Mesenchymal stem cell (in vitro differentiated cells and primary cell): ENCODE measurements around the gene CIITA.

ENCODE experiments used
- DNase-seq: peaks from one replicate; pipeline ENCODE4 v3.0.0-alpha.2; 2013
- H2AFZ ChIP-seq: one replicate; pipeline ENCODE4 v1.6.1; 2013; ENCODE audit warnings: low read depth, mild to moderate bottlenecking, control low read depth, inconsistent platforms, low read length, moderate library complexity
- H2AK5ac ChIP-seq: 2 replicates; pipeline ENCODE4 v1.6.1; 2013; ENCODE audit warnings: low read length, moderate library complexity, mild to moderate bottlenecking, inconsistent platforms; ENCODE audit not compliant: severe bottlenecking
- H2BK120ac ChIP-seq: one replicate; pipeline ENCODE4 v1.6.1; 2013; ENCODE audit warnings: low read depth, mild to moderate bottlenecking, inconsistent platforms, low read length, moderate library complexity
- H2BK12ac ChIP-seq, 2 experiments: one replicate each; pipeline ENCODE4 v1.6.1; 2013; ENCODE audit warnings: inconsistent platforms in 2 of 2, low read length in 2 of 2, mild to moderate bottlenecking in 2 of 2, moderate library complexity in 2 of 2, control low read depth in 1 of 2
- H2BK15ac ChIP-seq: one replicate; pipeline ENCODE4 v1.6.1; 2013; ENCODE audit warnings: mild to moderate bottlenecking, low read depth, inconsistent platforms; ENCODE audit not compliant: poor library complexity, severe bottlenecking
- H2BK5ac ChIP-seq: 2 replicates; pipeline ENCODE4 v1.6.1; 2013; ENCODE audit warnings: low read depth, mild to moderate bottlenecking, low read length, control low read depth, inconsistent platforms; ENCODE audit not compliant: poor library complexity, severe bottlenecking
- H3K14ac ChIP-seq, 2 experiments: one replicate each; pipeline ENCODE4 v1.6.1; 2013; ENCODE audit warnings: inconsistent platforms in 2 of 2, low read length in 2 of 2, control low read depth in 1 of 2, mild to moderate bottlenecking in 1 of 2, moderate library complexity in 1 of 2
- H3K18ac ChIP-seq, 2 experiments: one replicate each; pipeline ENCODE4 v1.6.1; 2013; ENCODE audit warnings: inconsistent platforms in 2 of 2, low read length in 2 of 2, control low read depth in 1 of 2, low read depth in 1 of 2, mild to moderate bottlenecking in 1 of 2
- H3K23ac ChIP-seq, 2 experiments: one replicate each; pipeline ENCODE4 v1.6.1; 2013; ENCODE audit warnings: inconsistent platforms in 2 of 2, low read length in 2 of 2, mild to moderate bottlenecking in 2 of 2, moderate library complexity in 2 of 2, control low read depth in 1 of 2
- H3K27ac ChIP-seq: 2 replicates; pipeline ENCODE4 v1.5.1; 2013; ENCODE audit warnings: mild to moderate bottlenecking, moderate library complexity, low read length, control low read depth, inconsistent platforms; ENCODE audit not compliant: poor library complexity, severe bottlenecking
- H3K27me3 ChIP-seq, 2 experiments: 2 replicates each; pipeline versions ENCODE4 v1.6.1 to v1.7.0; 2013; ENCODE audit warnings: low read length in 2 of 2, mild to moderate bottlenecking in 2 of 2, moderate library complexity in 2 of 2, control low read depth in 1 of 2, inconsistent platforms in 1 of 2; ENCODE audit not compliant: control insufficient read depth in 1 of 2, insufficient read depth in 1 of 2
- H3K36me3 ChIP-seq, 2 experiments: 2 replicates each; pipeline versions ENCODE4 v1.6.1 to v1.7.0; 2013; ENCODE audit warnings: low read length in 2 of 2, control low read depth in 1 of 2, inconsistent platforms in 1 of 2, low read depth in 1 of 2, mild to moderate bottlenecking in 1 of 2; ENCODE audit not compliant: insufficient read depth in 2 of 2, control insufficient read depth in 1 of 2
- H3K4ac ChIP-seq, 2 experiments: one replicate each; pipeline ENCODE4 v1.6.1; 2013; ENCODE audit warnings: inconsistent platforms in 2 of 2, low read length in 2 of 2, mild to moderate bottlenecking in 2 of 2, moderate library complexity in 2 of 2, control low read depth in 1 of 2, low read depth in 1 of 2
- H3K4me1 ChIP-seq: 2 replicates; pipeline ENCODE4 v1.6.1; 2013; ENCODE audit warnings: low read depth, low read length, control low read depth; ENCODE audit not compliant: control insufficient read depth, insufficient read depth
- H3K4me2 ChIP-seq: 2 replicates; pipeline ENCODE4 v1.6.1; 2013; ENCODE audit warnings: low read length, mild to moderate bottlenecking, inconsistent platforms; ENCODE audit not compliant: poor library complexity, severe bottlenecking
- H3K4me3 ChIP-seq, 2 experiments: 2 replicates each; pipeline versions ENCODE4 v1.5.1 to v1.7.0; 2013; ENCODE audit warnings: low read length in 2 of 2, mild to moderate bottlenecking in 2 of 2, control low read depth in 1 of 2, low read depth in 1 of 2; ENCODE audit not compliant: insufficient read depth in 1 of 2
- H3K79me1 ChIP-seq: replicated peaks from 2 replicates; pipeline ENCODE4 v1.6.1; 2013; ENCODE audit warnings: mild to moderate bottlenecking, control low read depth, low read length, inconsistent platforms; ENCODE audit not compliant: poor library complexity, severe bottlenecking
- H3K9ac ChIP-seq: 2 replicates; pipeline ENCODE4 v1.7.0; 2013; ENCODE audit warnings: mild to moderate bottlenecking, low read length, moderate library complexity
- H3K9me3 ChIP-seq: 2 replicates; pipeline ENCODE4 v1.7.0; 2013; ENCODE audit warnings: mild to moderate bottlenecking, low read length; ENCODE audit not compliant: control insufficient read depth
- H4K8ac ChIP-seq: one replicate; pipeline ENCODE4 v1.6.1; 2013; ENCODE audit warnings: inconsistent platforms, mild to moderate bottlenecking, low read length, moderate library complexity
- H4K91ac ChIP-seq: one replicate; pipeline ENCODE4 v1.6.1; 2013; ENCODE audit warnings: mild to moderate bottlenecking, low read length, inconsistent platforms
- WGBS: methylation state at CpG from one replicate; pipeline ENCODE4 v1.1.7; 2013; ENCODE audit warnings: mixed read lengths; 5-methylcytosine and 5-hydroxymethylcytosine counted together

The CIITA gene

GRCh38 chr16:10929853-10930754, 53.1 kb downstream of the CIITA start:
- peaks cover 66 to 80% of the 10 kb centered on the region in 2 experiments for H3K36me3 ChIP-seq
- H3K27ac ChIP-seq: no peak overlapping the region
- H3K14ac ChIP-seq: no peak overlapping the region
- H2BK120ac ChIP-seq: no peak overlapping the region
- no peak overlapping the region for H2BK12ac ChIP-seq
- H3K79me1 ChIP-seq: peaks cover 36% of the 10 kb centered on the region
- H4K91ac ChIP-seq: no peak overlapping the region
- H4K8ac ChIP-seq: no peak overlapping the region
- H2BK15ac ChIP-seq: no peak overlapping the region
- H3K27me3 ChIP-seq: no peaks in the 10 kb centered on the region
- DNase-seq: no peak
- peaks cover 1% of the 10 kb centered on the region for H3K9me3 ChIP-seq
- peaks cover 3% of the 10 kb centered on the region for H3K4me1 ChIP-seq
- no peak overlapping the region for H2BK5ac ChIP-seq
- H3K4me2 ChIP-seq: no peak overlapping the region
- 97% methylated on average over 14 of the region's 15 CpGs for WGBS
- no peak overlapping the region for H3K23ac ChIP-seq
- no peak overlapping the region for H2AFZ ChIP-seq
- H3K4ac ChIP-seq: no peak overlapping the region
- H3K4me3 ChIP-seq: no peak overlapping the region
- H3K9ac ChIP-seq: no peak overlapping the region
- no peak overlapping the region for H3K18ac ChIP-seq
- no peak overlapping the region for H2AK5ac ChIP-seq

DNA sequence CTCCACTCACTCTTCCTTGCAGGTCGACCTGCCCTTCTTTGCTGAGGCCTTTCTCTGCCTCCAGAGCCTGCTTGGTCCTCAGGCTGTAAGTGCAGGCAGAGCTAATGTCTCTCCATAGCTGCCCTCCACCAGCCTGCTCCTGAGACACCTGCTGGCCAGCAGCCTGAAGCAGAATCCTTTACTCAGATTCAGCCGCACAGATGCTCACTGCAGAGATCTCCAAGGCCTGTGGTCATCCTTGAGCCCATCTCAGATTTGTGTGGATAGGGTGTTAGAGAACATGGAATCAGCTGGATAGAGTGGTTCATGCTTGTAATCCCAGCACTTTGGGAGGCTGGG, 53.7 kb downstream of the CIITA start:
- Histone ChIP-seq H3K4ac (no peak overlapping the region), H4K91ac (no peak overlapping the region), H2AFZ (no peak overlapping the region), H2BK5ac (no peak overlapping the region), H3K14ac (no peak overlapping the region), H3K9me3 (no peaks in the 10 kb centered on the region), H3K9ac (no peak overlapping the region), H3K36me3 (peaks cover 60 to 74% of the 10 kb centered on the region in 2 experiments), H2BK120ac (no peak overlapping the region), H2AK5ac (no peak overlapping the region), H4K8ac (no peak overlapping the region), H3K4me3 (no peak overlapping the region), H3K4me1 (peaks cover 3% of the 10 kb centered on the region), H3K23ac (no peak overlapping the region), H3K18ac (no peak overlapping the region), H3K79me1 (peaks cover 36% of the 10 kb centered on the region), H2BK12ac (no peak overlapping the region), H3K27ac (no peak overlapping the region), H3K4me2 (no peak overlapping the region), H3K27me3 (no peaks in the 10 kb centered on the region), H2BK15ac (no peak overlapping the region)
- 95% methylated on average over 2 of the region's 2 CpGs for WGBS
- no peak for DNase-seq

DNA sequence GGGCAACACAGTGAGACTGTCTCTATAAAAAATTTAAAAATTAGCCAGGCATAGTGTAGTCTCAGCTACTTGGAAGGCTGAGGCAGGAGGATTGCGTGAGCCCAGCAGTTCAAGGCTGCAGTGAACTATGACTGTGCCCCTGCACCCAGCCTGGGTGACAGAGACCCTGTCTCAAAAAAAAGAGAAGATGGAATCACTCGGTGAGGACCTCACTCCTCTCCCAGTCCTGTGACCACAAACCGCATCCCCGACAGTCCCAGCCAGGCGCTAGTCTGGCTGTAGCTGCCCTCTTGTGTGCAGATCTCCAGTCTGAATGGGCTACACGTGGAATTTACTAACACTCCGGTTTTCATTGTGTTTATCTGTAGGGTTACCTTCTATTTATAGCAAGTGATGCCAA, 54.1 kb downstream of the CIITA start:
- Histone ChIP-seq H2BK120ac (no peak overlapping the region), H3K27ac (no peak overlapping the region), H3K4me2 (no peak overlapping the region), H3K18ac (no peak overlapping the region), H3K4ac (no peak overlapping the region), H2AK5ac (no peak overlapping the region), H2BK12ac (no peak overlapping the region), H2BK5ac (no peak overlapping the region), H3K4me1 (peaks cover 3% of the 10 kb centered on the region), H3K23ac (no peak overlapping the region), H3K79me1 (peaks cover 37% of the 10 kb centered on the region), H3K4me3 (no peak overlapping the region), H3K27me3 (no peaks in the 10 kb centered on the region), H3K9ac (no peak overlapping the region), H4K8ac (no peak overlapping the region), H3K9me3 (no peaks in the 10 kb centered on the region), H4K91ac (no peak overlapping the region), H2AFZ (no peak overlapping the region), H2BK15ac (no peak overlapping the region), H3K36me3 (peaks cover 56 to 70% of the 10 kb centered on the region in 2 experiments), H3K14ac (no peak overlapping the region)
- WGBS: 95% methylated on average over 5 of the region's 7 CpGs
- no peak for DNase-seq

DNA sequence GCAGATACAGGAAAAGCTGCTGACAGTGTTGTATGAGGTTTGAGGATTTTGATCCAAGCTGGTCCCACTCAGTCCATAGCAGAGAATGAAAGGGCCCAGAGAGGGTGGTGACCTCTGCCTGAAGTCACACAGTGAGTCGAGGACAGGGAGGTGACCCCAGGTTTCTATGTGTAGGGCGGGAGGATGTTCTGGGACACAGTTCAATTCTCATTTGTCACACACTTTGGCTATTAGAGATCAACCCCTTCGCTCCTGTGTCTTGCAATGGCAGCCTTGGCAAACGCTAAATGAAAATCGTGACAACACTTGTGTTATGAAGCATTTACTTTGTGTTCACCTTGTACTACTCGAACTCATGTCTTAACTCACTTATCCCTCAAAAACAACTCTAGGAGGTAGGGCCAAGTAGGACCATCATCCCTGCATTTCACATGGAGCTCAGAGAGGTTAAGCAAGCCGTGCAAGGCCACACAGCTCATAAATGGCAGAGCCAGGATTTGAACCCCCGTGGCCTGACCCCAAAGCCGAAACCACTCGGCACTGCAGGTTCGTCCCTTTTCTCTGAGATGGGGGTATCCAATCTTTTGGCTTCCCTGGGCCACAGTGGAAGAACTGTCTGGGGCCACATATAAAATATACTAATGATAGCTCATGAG, 55.1 kb downstream of the CIITA start:
- Histone ChIP-seq H3K14ac (no peak overlapping the region), H3K27ac (no peak overlapping the region), H3K23ac (no peak overlapping the region), H2BK12ac (no peak overlapping the region), H2BK15ac (no peak overlapping the region), H3K27me3 (no peaks in the 10 kb centered on the region), H3K4ac (no peak overlapping the region), H3K4me2 (no peak overlapping the region), H3K36me3 (peaks cover 54 to 66% of the 10 kb centered on the region in 2 experiments), H3K79me1 (peaks cover 45% of the 10 kb centered on the region), H3K4me3 (no peak overlapping the region), H3K9ac (no peak overlapping the region), H3K9me3 (no peaks in the 10 kb centered on the region), H3K4me1 (peaks cover 4% of the 10 kb centered on the region), H3K18ac (no peak overlapping the region), H2BK120ac (no peak overlapping the region), H2AK5ac (no peak overlapping the region), H2BK5ac (no peak overlapping the region), H4K91ac (no peak overlapping the region), H4K8ac (no peak overlapping the region), H2AFZ (no peak overlapping the region)
- 97% methylated on average over 10 of the region's 11 CpGs for WGBS
- DNase-seq: no peak
